Measurements from ENCODE around the gene VAT1L.

- no peak for TF ChIP-seq SP1 (IDR thresholded peaks at IDR 0.05)
- TF ChIP-seq, protein P1, sequence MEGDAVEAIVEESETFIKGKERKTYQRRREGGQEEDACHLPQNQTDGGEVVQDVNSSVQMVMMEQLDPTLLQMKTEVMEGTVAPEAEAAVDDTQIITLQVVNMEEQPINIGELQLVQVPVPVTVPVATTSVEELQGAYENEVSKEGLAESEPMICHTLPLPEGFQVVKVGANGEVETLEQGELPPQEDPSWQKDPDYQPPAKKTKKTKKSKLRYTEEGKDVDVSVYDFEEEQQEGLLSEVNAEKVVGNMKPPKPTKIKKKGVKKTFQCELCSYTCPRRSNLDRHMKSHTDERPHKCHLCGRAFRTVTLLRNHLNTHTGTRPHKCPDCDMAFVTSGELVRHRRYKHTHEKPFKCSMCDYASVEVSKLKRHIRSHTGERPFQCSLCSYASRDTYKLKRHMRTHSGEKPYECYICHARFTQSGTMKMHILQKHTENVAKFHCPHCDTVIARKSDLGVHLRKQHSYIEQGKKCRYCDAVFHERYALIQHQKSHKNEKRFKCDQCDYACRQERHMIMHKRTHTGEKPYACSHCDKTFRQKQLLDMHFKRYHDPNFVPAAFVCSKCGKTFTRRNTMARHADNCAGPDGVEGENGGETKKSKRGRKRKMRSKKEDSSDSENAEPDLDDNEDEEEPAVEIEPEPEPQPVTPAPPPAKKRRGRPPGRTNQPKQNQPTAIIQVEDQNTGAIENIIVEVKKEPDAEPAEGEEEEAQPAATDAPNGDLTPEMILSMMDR (IDR thresholded peaks at IDR 0.05; ENCODE audit: low read depth, low read length, missing input control), result no peak
- TF ChIP-seq, protein P2, sequence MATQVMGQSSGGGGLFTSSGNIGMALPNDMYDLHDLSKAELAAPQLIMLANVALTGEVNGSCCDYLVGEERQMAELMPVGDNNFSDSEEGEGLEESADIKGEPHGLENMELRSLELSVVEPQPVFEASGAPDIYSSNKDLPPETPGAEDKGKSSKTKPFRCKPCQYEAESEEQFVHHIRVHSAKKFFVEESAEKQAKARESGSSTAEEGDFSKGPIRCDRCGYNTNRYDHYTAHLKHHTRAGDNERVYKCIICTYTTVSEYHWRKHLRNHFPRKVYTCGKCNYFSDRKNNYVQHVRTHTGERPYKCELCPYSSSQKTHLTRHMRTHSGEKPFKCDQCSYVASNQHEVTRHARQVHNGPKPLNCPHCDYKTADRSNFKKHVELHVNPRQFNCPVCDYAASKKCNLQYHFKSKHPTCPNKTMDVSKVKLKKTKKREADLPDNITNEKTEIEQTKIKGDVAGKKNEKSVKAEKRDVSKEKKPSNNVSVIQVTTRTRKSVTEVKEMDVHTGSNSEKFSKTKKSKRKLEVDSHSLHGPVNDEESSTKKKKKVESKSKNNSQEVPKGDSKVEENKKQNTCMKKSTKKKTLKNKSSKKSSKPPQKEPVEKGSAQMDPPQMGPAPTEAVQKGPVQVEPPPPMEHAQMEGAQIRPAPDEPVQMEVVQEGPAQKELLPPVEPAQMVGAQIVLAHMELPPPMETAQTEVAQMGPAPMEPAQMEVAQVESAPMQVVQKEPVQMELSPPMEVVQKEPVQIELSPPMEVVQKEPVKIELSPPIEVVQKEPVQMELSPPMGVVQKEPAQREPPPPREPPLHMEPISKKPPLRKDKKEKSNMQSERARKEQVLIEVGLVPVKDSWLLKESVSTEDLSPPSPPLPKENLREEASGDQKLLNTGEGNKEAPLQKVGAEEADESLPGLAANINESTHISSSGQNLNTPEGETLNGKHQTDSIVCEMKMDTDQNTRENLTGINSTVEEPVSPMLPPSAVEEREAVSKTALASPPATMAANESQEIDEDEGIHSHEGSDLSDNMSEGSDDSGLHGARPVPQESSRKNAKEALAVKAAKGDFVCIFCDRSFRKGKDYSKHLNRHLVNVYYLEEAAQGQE (IDR thresholded peaks at IDR 0.05), result no peak
- TF ChIP-seq ZBTB33 (IDR thresholded peaks at IDR 0.05), result no peak
- TF ChIP-seq YY1 (IDR thresholded peaks at IDR 0.05), result no peak
- TF ChIP-seq, protein P3, sequence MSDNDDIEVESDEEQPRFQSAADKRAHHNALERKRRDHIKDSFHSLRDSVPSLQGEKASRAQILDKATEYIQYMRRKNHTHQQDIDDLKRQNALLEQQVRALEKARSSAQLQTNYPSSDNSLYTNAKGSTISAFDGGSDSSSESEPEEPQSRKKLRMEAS (IDR thresholded peaks at IDR 0.05), result no peak
- no peak for TF ChIP-seq TAF1 (conservative IDR thresholded peaks at IDR 0.05)
- no peak for TF ChIP-seq ATF3 (IDR thresholded peaks at IDR 0.05)
- no peak for TF ChIP-seq GABPA (IDR thresholded peaks at IDR 0.05 in 1 of 2, conservative IDR thresholded peaks at IDR 0.05 in 1 of 2)
- no peak for TF ChIP-seq EGR1 (IDR thresholded peaks at IDR 0.05; ENCODE audit: low read depth in 2 of 2)
- no peak for TF ChIP-seq RAD21 (IDR thresholded peaks at IDR 0.05)
- TF ChIP-seq FOXA2 (IDR thresholded peaks at IDR 0.05), result no peak
These were observed 61.4 kb downstream of the VAT1L start for GRCh38 chr16:77849646-77850258.
